Smooth muscle cell of the brain vasculature (primary cell): ENCODE measurements around the gene GPX2.

Experiments used
- DNase-seq: peaks from one replicate; pipeline ENCODE4 v3.0.0-alpha.2; 2012; ENCODE audit warnings: low read depth, low spot score

The GPX2 gene

GRCh38 chr14:64939817-64940190 is 2.7 kb downstream of the GPX2 start:
- DNase-seq, result no peak

GRCh38 chr14:64938972-64939816 is 3.4 kb downstream of the GPX2 start:
- DNase-seq, result no peak

DNA sequence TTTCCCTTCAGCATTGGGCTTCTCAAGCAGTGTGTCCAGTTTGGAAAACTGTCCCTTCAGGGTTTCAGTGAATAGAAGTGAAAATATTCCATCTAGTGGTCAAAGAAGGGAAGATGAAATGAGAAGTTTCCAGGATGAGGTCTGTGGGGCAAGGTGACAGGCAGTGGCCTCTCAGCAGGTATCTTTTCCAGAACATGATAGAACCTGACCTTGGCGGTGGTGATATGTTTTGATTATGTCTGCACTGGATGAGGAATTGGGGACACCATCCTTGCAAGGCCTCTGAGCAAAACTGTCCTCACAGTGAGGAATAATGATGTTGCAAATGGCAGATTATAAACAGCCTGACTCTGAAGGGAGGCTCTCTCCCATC is 4.7 kb downstream of the GPX2 start:
- DNase-seq, result no peak

GRCh38 chr14:64937171-64937820 is 5.2 kb downstream of the GPX2 start:
- DNase-seq, result no peak

DNA sequence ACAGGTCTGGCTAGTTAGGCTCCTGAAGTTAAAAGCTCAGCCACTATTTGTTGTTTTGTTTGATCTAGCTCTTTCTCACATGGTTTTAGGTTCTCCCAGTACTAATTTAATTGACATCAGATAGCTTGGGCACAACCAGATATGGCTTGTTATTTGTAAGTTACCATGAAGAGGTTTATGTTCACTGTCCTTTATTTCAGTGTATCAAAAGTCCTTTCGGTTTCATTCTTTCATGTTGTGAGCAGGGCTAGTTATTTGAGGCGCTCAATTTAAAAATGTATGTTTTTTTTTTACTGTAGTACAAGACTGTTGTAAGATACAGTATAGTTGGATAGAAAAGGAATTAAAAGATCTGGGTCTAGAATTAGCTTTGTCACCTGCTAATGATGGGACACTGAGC is 7.0 kb downstream of the GPX2 start:
- no peak for DNase-seq

DNA sequence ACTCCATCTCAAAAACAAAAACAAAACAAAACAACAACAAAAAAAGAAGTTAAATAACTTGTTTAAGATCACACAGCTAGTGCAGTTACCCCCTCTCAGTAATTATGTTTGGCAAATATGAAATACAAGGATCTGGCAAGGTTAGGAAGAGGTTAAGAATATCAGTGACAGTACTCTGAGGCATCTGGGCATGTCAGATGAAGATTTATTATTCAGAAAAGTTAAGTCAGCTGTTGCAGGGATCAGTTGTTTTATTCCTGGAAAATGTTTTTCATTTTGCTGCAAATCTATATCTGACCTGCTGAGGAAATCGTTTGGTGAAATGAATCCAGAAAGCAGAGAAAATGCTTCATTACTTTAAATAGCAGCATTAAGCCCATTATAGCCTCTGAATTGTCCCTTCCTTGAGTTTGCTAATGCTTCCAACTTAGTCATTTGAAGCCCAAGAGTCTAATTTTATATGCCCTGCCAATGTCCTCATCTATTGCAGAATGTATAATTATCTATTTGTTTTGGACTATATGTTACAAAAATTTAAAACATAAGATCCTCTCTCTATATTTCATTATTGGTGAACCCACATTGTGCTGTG is 8.1 kb downstream of the GPX2 start:
- DNase-seq, result no peak

DNA sequence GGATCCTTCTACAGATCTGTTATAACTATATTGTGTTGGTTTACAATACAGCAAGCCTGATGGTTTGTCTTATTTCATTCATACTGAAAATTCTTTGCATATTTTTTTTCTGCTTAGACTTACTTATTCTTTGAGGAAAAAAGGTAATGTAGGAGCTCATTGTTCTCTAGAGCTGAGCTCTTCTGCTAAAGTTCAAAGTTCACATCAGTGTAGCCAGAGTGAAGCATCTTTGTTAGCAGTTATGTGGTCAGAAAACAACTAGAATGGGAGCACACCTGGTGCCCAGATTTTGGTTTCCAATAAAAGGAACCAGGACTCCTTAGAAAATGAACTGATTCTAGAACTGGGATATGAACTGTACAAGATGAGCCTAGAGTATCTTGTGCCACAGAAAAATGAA is 10.3 kb downstream of the GPX2 start:
- DNase-seq, result no peak

DNA sequence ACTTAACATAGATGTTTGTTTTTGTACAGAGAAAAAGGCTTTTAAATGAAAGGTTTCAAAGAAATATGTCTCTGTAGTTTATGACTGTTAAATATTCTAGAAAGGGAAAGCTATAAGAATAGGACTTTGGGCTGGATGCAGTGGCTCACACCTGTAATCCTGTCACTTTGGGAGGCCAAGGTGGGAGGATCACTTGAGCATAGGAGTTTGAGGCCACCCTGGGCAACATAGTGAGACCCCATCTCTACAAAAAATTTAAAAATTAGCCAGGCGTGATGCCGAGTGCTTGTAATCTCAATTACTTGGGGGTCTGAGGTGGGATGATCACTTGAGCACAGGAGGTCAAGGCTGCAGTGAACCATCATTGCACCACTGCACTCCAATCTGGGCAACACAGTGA is 11.4 kb downstream of the GPX2 start:
- no peak for DNase-seq

- no peak for DNase-seq
Measured at GRCh38 chr14:64930085-64930843, 12.3 kb downstream of the GPX2 start.

GRCh38 chr14:64929014-64929359 is 13.6 kb downstream of the GPX2 start:
- no peak for DNase-seq

DNA sequence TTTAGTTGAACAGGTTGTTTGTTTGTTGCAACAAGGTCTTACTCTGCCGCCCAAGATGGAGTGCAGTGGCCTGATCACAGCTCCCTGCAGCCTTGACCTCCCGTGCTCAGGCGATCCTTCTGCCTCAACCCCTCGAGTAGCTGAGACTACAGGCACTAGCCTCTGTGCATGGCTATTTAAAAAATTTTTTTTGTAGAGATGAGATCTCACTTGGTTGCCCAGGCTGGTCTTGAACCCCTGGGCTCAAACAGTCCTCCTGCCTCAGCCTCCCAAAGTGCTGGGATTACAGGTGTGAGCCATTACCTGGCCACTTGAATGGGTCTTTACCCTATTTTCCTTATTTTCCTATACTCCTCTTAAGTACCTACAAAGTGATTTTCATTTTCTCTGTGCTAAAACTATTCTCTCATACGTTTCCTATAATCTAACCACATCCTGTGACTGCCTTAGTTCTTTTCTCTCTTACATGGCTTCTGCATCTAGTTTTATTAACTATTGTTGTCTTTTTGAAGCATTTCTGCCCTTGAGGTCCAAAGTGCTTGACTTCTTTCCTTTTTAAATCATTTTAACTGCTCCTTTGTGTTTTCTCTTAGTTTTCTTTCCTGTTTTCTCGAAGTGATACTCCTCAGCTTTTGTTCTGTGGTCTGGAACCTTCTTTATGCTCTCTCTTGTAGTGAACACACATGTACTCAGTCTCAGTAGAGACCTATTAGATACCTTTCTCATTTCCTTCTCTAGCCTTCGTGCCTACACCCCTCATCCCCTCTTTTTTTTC is 14.1 kb downstream of the GPX2 start:
- no peak for DNase-seq

DNA sequence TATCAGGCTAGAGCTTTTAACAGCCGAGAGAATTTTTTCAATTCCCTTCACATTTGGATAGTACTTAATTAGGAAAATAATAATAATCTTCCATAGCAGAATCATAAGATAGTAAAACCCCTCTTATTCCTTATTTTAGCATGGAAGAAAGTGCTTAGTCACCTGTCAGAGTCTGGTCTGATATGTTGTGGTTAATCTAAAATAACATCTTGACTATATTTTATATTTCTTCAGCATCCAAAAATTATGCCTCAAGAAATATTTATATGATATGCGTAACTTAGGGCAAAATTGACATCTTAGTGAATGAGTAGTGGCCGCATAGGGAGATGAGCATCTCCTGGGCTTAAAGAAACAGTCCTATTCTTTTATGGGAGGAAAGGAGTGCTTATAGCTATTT is 15.5 kb downstream of the GPX2 start:
- no peak for DNase-seq

DNA sequence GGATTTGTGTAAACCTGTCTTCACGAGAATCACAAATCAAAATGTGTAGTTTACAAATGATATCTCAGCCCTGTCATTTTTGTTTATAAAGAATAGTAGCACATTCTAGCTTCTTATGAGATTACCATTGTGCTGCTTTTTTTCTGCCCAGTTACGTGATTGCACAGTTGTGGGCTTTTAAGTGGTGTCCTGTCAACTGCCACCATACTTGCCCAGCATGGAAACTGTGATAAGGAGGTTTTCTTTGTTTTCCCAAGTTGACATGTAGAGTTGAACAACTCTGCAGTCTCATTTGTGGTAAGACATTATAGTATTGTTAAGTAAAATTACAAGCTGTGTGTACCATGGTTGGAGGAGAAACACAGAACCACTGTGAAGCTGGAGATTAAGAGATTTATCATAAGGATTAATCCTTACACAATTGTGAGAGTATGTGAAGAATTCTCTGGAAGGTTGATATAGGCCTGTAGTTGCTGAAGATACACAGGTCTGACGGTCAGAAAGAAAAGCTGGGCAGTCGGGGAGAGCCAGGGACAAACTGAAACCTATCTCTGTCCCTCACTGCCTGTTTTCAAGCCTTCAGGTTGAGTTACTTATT is 16.0 kb downstream of the GPX2 start:
- DNase-seq, result no peak

GRCh38 chr14:64923015-64923414 is 19.5 kb downstream of the GPX2 start:
- no peak for DNase-seq

DNA sequence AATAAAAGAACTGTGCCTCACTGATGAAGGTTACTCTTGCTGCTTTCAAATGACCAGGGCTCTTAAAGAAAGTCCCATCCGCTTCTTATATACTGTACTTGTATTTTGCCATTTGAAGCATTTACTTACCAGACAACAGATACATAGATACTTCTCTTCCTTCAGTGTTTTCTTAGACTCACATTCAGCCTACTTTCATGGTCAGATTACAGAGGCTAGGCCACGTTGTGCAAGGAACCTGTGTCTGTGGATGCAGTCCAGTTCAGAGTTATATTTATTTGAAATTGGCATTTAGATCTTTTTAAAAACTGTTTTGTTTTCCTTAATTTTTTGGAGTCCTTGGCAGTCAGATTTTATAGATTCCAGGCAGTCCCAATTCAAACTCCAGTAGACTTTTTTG is 22.1 kb downstream of the GPX2 start:
- no peak for DNase-seq

DNA sequence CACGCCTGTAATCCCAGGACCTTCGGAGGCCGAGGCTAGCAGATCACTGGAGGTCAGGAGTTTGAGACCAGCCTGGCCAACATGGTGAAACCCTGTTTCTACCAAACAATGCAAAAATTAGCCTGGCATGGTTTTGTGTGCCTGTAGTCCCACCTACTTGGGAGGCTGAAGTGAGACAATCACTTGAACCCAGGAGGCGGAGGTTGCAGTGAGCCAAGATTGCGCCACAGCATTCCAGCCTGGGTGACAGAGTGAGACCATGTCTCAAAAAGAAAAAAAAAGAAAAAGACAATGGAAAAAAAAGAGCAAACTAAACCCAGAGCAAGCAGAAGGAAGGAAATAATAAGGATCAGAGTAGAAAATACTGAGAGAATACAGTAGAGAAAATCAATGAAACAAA is 22.9 kb downstream of the GPX2 start:
- no peak for DNase-seq

- no peak for DNase-seq
Measured at GRCh38 chr14:64919215-64919614, 23.3 kb downstream of the GPX2 start.

GRCh38 chr14:64918216-64918615 is 24.3 kb downstream of the GPX2 start:
- no peak for DNase-seq

DNA sequence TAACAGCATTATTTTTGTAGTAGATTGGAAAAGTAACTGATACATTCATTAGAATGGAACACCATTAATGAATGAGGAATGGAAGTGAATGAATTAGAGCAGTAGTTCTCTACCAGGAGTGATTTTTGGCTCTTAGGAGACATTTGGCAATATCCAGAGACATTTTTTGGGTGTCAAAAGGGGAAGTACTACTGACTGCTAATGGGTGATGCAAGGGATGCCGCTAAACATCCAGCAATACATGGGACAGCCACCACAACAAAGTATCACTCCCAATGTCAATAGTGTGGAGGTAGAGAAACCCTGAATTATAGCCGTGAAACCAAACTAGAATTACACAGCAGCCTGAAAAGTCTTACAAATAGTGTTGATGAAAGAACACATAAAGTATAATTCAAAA is 26.7 kb downstream of the GPX2 start:
- no peak for DNase-seq

DNA sequence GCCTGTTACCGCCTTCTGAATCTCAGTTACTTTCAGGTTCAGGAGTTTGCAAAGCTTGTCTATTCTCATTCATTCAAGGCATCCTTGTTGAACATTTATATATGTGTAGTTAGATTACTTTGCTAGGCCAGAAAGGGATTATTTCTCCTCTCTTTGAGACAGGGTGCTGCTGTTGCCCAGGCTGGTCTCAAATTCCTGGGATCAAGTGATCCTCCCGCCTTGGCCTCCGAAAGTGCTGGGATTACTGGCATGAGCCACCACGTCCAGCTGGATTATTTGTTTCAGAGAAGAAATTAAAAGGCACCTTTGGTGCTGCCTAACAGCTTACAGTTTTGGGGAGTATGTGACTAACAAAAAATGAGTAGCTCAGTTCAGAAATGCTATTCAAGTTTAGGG is 27.5 kb downstream of the GPX2 start:
- no peak for DNase-seq
